Left renal cortex interstitium (tissue), 4 donors: ENCODE data around the gene SEC24B. TPM values are rescaled to one million over a fixed set of nuclear protein-coding genes. Genes with fewer than 3 reads are reported as not detected.
"Not testable (repeated sequence)": the region's sequence is repeated elsewhere in the genome, so short reads cannot be mapped to it uniquely, and the experiment has no call there.

ENCODE experiments used
- DNase-seq, 4 donors: peaks; one replicate each; pipeline ENCODE4 v3.0.0-alpha.2; 2013; ENCODE audit warnings: low read depth in 4 of 4, low spot score in 2 of 4, missing footprints in 1 of 4
- polyA plus RNA-seq, 4 donors: library from polyadenylated mRNA; unstranded; fragments of 120-200 nt; gene quantifications; one replicate each; pipeline ENCODE4 v1.2.1, GENCODE V29; 2013; ENCODE audit not compliant: insufficient read length in 4 of 4

Gene SEC24B
- polyA plus RNA-seq, 4 donors = 37.6 to 44.2 (median 40.9) TPM

GRCh38 chr4:109574443-109574850 is 140.8 kb downstream of the SEC24B start:
- no peak for DNase-seq

DNA sequence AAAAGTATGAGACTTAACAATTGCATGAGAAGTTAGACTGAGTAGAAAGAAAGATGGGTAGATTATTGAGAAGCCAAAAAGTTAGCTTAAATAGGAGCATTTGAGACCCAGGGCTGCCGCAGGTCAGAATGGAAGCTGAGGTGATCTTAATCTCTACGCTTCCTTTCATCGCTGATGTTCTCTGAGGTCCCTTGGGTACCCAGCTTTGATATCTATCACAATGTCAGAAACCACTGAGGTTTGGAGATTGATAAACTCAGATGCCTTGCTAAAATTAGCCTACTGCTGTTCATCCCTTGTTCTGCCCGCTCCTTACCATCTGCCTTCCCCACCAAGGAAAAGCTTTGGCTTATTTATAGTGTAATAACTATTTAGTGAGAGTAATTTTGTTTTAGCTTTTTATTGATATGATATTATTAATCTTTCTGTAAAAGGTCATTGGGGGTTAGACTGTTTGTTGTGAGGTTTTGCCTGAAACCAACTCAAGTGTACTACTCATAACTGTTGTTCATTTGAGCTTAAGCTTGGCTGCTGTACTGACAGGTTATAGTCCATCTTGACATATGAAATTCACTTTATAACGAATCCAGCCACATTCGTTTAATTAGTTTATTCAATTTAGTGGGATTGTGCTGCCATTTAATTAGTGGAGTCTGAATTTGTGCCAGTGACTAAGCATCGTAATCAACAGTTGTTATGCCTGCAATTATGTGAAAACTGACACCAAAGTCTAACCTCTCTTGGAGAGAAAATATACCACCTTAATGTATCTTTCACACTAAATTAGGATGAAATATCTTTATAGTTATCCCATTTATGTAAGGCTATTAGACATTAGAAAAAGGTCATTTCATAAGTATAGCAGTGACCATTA is 141.6 kb downstream of the SEC24B start:
- DNase-seq = no peak

DNA sequence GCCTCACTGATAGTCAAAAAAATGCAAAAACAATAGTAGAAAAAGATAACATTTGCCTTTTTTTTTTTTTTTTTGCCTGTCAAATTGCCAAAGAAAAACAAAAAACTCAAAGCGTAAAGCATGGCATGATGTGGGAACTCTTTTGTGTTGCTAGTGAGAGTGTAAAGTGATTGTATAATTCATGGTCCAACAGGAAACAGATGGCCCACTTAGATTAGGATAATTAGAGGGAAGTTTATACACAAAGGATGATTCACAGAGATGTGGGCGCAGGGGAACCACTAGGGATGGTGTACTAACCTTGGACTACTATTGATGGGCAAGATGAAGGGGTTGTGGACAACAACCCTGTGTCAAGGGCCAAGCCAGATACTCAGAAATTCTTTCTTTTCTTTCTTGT is 142.8 kb downstream of the SEC24B start:
- DNase-seq = no peak

GRCh38 chr4:109578846-109579245 is 145.2 kb downstream of the SEC24B start:
- no peak for DNase-seq

GRCh38 chr4:109579997-109580396 is 146.4 kb downstream of the SEC24B start:
- DNase-seq = not testable (repeated sequence)

- DNase-seq = no peak
Observed at GRCh38 chr4:109588176-109588575, 154.6 kb downstream of the SEC24B start.

DNA sequence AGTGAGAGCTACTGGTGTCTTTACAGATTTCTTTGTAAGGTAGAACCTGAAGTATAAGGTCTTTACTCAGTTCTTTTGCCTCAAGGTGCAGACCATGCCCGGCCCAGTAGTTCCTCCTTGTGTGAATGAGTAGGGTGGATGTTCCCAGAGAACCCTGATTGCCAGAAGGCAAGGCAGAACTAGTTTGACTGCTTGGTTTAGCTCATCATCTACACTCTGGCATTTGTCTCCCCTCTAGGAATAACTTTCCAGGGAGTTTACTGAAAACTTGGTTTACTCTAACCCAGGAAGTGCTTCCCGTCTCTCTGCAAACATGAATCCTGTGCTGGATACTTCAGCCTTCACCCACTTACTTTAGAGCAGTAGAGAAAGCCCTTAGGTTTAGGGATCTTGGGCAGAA is 155.5 kb downstream of the SEC24B start:
- no peak for DNase-seq

DNA sequence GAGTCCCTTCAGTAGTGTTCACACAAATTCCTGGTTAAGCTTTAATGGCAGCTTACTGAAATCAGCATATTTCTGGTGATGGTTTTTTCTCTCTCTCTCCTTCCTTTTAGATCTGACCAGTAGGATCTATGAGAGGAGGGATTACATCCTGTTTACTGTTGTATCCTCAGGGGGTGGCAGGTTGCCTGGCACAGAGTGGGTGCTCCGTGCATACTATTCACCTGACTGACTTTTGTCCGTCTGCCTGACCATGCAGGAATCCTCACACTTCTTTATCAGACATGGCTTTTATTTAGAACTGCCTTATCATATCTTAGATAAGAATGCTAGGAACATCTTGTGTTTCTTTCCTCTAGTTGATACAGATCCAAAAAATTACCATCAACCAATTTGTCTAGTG is 156.0 kb downstream of the SEC24B start:
- DNase-seq = no peak

Other genes with a start within 250 kb of the SEC24B start
- 10 to 100 TPM; 14.9 to 23.1 (median 18.8) TPM for gene COL25A1, start 131.2 kb upstream of the SEC24B start, polyA plus RNA-seq
- gene MCUB, start 126.4 kb downstream of the SEC24B start, polyA plus RNA-seq = 10 to 100 TPM in 1 of 4 donors, 1 to 10 TPM in 3; 8.9 to 10.3 (median 9.6) TPM